Ishikawa (cell line): ENCODE data around the gene NELL1.

Experiments used
- CEBPB ChIP-seq: IDR thresholded peaks from 2 replicates; pipeline ENCODE4 v1.6.1; 2012
- CREB1 ChIP-seq: IDR thresholded peaks from 2 replicates; pipeline ENCODE4 v1.6.1; 2012; ENCODE audit warnings: low read depth
- EGR1 ChIP-seq: IDR thresholded peaks from 2 replicates; pipeline ENCODE4 v1.6.1; 2012
- EP300 ChIP-seq: IDR thresholded peaks from 2 replicates; pipeline ENCODE4 v1.6.1; 2012; ENCODE audit warnings: borderline replicate concordance
- FOXM1 ChIP-seq: IDR thresholded peaks from 2 replicates; pipeline ENCODE4 v1.6.1; 2012; ENCODE audit warnings: low read depth, borderline replicate concordance
- MAX ChIP-seq: IDR thresholded peaks from 2 replicates; pipeline ENCODE4 v1.6.1; 2012
- NFIC ChIP-seq: IDR thresholded peaks from 2 replicates; pipeline ENCODE4 v1.6.1; 2012
- RAD21 ChIP-seq: IDR thresholded peaks from 2 replicates; pipeline ENCODE4 v1.6.1; 2012; ENCODE audit warnings: low read depth
- REST ChIP-seq: IDR thresholded peaks from 2 replicates; pipeline ENCODE4 v1.6.1; 2012; ENCODE audit warnings: low read depth, mild to moderate bottlenecking
- TAF1 ChIP-seq: IDR thresholded peaks from 2 replicates; pipeline ENCODE4 v1.6.1; 2012; ENCODE audit warnings: low read depth, mild to moderate bottlenecking
- TCF12 ChIP-seq: IDR thresholded peaks from 2 replicates; pipeline ENCODE4 v1.6.1; 2012; ENCODE audit warnings: low read depth
- TEAD4 ChIP-seq: IDR thresholded peaks from 2 replicates; pipeline ENCODE4 v1.6.1; 2012
- YY1 ChIP-seq: IDR thresholded peaks from 2 replicates; pipeline ENCODE4 v1.6.1; 2012; ENCODE audit warnings: low read depth
- ZBTB7A ChIP-seq: IDR thresholded peaks from 2 replicates; pipeline ENCODE4 v1.6.1; 2012; ENCODE audit warnings: low read depth
- TF ChIP-seq, protein P1 (sequence below): IDR thresholded peaks from 2 replicates; pipeline ENCODE4 v1.6.1; 2012

NELL1 gene

GRCh38 chr11:21564095-21564494 is 894.7 kb downstream of the NELL1 start:
- TF ChIP-seq CREB1 (no peak), CEBPB (no peak), EP300 (no peak), YY1 (no peak), TAF1 (no peak), TCF12 (no peak), FOXM1 (no peak)
- TF ChIP-seq, protein P1, sequence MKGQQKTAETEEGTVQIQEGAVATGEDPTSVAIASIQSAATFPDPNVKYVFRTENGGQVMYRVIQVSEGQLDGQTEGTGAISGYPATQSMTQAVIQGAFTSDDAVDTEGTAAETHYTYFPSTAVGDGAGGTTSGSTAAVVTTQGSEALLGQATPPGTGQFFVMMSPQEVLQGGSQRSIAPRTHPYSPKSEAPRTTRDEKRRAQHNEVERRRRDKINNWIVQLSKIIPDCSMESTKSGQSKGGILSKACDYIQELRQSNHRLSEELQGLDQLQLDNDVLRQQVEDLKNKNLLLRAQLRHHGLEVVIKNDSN: no peak

DNA sequence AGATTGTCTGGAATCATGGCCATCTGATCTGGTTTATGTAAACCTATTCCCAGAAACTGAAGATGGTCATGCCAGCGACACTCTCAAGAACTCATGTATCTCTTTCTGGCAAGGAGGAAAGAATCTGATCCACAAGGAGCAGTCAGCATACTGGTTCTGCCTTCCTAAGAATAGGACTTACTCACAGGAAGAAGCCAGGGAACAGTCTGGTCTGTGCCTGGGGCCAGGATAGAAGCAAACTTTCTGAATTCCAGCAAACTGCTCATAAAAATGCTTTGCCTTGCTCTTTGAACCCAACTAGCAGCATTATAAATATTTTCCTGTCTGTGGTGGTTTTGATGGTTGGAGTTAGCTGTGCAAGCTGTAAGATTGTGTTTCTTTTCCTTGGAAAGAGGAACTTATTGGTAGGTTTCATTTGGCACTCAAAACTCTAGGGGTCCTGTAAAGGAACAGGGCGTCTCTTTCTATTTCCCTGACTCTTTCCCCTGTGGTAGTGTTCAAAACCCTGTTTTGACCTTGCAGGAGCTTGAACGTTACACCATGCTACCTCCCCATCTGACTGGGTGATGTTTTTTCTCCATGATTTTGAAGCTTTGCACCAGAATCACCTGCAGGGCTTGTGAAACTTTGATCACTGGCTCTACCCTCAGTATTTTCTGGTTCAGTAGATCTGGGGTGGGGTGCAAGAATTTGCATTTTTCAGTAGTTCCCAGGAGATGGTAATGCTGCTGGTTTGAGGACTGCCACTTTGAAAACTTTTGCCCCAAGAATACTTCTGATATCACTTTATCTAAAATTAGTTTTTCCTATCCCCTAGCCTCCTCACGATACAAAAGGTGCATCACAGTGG is 895.7 kb downstream of the NELL1 start:
- TF ChIP-seq EP300: no peak
- TF ChIP-seq ZBTB7A: no peak
- TF ChIP-seq TEAD4: no peak
- TF ChIP-seq TCF12: no peak
- TF ChIP-seq NFIC: no peak
- TF ChIP-seq REST: no peak
- TF ChIP-seq TAF1: no peak
- TF ChIP-seq CEBPB: no peak
- no peak for TF ChIP-seq CREB1
- TF ChIP-seq MAX: no peak

DNA sequence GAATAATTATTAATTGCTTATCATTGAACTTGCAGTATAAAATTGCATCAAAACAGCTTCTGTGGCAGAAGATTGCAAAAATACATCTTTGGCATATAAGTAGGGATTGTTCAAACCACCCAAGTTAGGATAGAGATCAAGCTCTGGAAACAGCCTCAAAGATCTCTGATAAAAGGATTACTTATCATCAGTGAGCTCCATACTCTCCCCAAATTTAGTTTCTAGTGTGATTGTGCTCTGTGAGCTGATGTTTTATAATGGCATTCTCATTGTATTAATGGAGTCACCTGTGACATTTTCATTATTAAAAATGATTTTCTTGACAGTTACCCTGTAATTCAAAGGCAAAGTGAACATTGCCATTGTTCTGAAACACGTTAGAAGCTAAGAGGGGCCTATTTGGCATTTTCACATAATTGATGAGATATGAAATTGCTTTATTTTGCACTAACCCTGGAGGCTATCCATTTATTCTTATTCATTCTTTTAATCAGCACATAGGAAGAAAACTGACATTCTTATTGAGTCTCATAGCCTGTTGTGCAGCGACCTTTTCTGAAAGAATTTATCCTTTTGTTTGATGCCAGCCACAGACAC is 897.2 kb downstream of the NELL1 start:
- TF ChIP-seq CREB1 (no peak), MAX (no peak), RAD21 (no peak), CEBPB (no peak), EP300 (no peak), EGR1 (no peak), NFIC (no peak)

GRCh38 chr11:21567645-21568290 is 898.4 kb downstream of the NELL1 start:
- no peak for TF ChIP-seq FOXM1
- no peak for TF ChIP-seq TAF1
- TF ChIP-seq RAD21: no peak
- no peak for TF ChIP-seq REST
- TF ChIP-seq YY1: no peak
- no peak for TF ChIP-seq TCF12
- TF ChIP-seq NFIC: no peak
- no peak for TF ChIP-seq CEBPB
- no peak for TF ChIP-seq ZBTB7A

- TF ChIP-seq REST: no peak
- no peak for TF ChIP-seq CREB1
- TF ChIP-seq TCF12: no peak
- TF ChIP-seq, protein P1: no peak
- no peak for TF ChIP-seq YY1
- no peak for TF ChIP-seq MAX
- TF ChIP-seq CEBPB: no peak
- no peak for TF ChIP-seq EGR1
- no peak for TF ChIP-seq FOXM1
- TF ChIP-seq ZBTB7A: no peak
- no peak for TF ChIP-seq EP300
- no peak for TF ChIP-seq TEAD4
- no peak for TF ChIP-seq RAD21
- TF ChIP-seq NFIC: no peak
Measured at GRCh38 chr11:21572210-21572609, 902.8 kb downstream of the NELL1 start.
